HG03469 (cell line): ENCODE data around the gene RGS1.

Source experiments
- ATAC-seq: cut with Tn5 transposase; IDR thresholded peaks from one replicate; pipeline ENCODE4 v1.9.1; 2021; ENCODE audit warnings: mild to moderate bottlenecking, moderate library complexity, moderate number of reproducible peaks; ENCODE audit not compliant: unreplicated experiment

RGS1 gene, protein sequence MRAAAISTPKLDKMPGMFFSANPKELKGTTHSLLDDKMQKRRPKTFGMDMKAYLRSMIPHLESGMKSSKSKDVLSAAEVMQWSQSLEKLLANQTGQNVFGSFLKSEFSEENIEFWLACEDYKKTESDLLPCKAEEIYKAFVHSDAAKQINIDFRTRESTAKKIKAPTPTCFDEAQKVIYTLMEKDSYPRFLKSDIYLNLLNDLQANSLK

DNA sequence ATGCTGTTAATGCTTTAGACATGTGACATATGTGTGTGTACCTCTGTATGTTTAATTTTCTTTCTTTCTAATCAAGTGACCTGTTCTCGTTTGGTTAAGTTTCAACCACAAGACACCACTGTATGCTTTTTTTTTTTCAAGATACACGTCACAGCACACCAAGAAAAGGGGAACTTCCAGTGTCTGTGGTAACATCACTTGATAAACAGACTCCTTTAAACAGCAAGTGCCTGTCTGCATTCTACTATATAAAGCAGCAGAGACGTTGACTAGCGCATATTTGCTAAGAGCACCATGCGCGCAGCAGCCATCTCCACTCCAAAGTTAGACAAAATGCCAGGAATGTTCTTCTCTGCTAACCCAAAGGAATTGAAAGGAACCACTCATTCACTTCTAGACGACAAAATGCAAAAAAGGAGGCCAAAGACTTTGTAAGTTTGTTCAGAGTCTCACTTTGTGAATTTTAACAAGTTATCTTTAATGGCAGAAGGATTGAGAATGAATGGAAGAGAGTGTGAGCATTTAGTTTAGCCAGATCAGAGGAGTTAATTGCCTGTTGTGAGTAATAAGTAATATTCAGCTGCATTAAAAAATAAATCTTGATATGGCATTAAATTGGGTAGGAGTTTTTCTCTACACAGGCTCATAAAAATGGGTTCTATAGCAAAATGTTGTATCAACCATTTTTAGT, at the start of gene RGS1:
Gene RGS1, plus strand, starts transcription at position 275 of the 691 bp plus-strand sequence. Its CDS starts 20 bp downstream, at position 295.
- ATAC-seq = peak; percentile 80

DNA sequence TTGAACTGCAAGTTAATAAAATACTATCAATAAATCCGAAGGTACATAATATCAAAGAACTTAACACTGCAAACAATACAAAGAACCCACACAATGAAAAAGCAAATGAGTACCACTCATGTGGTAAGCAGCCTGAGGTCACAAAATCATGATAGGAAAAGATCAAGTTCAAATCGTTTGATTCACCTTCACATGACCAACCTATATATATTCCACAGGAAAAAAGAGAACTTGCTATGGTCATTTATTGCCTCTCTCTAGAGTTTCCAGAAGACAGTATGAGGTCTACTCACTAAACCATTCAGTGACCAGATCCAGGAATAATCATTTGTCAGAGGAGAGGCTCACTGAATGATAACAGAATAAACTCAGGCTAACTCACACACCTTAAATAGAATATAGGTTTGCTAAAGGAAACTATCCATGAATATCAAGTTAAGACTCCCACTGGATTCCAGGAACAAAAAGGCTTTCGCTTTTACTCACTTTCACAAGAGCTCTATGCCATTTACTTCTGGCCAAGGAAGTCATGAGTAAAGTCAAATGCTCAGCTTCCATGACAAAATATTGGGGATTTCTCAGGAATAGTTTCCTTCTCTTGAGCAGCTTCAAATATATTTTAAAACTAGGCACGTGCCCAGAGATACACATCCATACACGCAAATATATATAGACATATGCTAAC, 48.3 kb upstream of the RGS1 start:
- no peak for ATAC-seq

DNA sequence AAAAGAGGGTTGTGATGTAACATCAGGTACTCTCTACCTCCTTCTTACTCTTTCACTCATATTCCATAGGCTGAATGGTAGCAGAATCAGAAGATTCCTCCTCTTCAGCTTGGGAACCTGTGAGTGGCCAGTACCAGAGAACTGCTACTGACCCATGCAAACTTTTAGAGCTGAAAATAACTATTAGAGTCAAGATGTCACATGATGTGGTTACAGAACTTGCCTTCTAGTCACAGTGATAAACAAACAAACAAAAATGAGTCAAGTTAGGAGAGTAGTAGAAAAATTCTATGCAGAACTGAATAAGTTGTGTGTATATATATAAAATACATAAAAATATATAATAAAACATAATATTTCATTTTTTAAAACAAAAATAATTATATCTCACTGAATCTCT, 47.6 kb upstream of the RGS1 start:
- no peak for ATAC-seq

DNA sequence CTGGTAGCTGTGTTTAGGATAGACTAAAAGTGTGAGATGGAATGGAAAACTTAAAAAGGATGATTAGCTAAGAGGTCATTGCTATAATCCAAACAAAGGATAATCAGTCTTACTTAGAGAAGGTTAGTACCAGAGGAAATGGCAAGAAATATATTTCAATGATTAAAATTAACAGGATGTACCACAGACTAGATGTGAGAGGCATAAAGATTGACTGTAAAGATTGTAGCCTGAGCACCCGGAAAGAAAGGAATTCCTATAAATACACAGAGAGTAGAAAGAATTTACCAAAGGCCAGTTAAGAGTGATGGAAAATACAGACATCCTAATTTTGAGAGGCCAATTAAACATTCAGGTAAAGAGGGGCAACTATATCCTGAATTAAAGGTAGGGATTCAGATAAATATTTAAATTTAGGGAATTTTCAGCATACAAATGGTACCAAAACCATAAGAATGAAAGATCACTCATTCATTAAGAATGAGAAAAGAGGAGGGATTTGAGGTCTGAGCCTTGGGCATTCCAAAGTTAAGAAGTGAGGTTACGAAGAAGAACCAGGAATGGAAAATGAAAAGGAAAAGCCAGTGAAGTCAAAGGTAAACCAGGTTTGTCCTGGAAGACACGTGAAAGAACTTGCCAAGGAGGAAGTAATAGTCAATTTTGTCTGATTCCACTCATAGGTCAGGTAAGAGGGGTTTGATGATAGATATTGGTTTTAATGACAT, 46.4 kb upstream of the RGS1 start:
- no peak for ATAC-seq

GRCh38 chr1:192529811-192530210, 45.8 kb upstream of the RGS1 start:
- no peak for ATAC-seq

DNA sequence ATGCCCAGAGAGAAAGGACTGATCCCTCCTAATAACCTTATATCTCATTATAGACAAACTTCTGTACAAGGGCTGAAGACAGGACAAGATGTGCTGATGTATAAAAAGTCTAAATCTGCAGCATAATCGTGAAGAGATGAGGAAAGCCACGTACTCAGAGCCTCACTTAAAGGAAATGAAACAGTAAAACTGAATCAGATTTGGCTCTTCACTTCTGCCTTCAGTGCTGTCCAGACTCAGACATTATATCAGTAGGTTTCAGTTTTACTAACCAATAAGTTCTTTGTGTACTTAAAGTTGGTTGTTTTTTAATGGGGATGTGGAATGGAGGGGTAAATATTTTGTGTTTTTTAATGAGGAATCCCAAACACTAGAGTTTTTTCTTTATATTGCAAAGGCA, 45.3 kb upstream of the RGS1 start:
- ATAC-seq = peak; percentile 98

DNA sequence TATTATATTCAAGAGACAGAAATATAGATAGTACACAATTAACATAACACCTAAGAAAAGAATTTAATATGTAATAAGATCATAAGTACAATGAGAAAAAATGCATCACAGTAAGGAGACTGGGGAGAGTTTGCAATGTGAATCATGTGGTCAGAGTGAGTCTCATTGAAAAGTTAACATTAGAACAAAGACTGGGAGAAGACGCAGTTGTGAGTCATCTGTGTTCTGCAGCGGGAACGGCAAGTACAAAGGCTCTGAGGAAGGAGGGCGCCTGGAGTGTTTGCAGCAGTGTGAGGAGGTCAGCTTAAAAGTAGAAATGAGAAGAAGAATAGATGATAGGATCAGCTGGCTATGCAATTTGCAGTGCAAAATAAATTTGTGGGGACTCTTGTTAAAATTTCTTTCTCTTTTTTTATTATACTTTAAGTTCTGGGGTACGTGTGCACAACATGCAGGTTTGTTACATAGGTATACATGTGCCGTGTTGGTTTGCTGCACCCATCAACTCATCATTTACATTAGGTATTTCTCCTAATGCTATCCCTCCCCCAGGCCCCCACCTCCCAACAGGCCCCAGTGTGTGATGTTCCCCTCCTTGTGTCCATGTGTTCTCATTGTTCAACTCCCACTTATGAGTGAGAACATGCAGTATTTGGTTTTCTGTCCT, 44.4 kb upstream of the RGS1 start:
- peak; percentile 45 for ATAC-seq

DNA sequence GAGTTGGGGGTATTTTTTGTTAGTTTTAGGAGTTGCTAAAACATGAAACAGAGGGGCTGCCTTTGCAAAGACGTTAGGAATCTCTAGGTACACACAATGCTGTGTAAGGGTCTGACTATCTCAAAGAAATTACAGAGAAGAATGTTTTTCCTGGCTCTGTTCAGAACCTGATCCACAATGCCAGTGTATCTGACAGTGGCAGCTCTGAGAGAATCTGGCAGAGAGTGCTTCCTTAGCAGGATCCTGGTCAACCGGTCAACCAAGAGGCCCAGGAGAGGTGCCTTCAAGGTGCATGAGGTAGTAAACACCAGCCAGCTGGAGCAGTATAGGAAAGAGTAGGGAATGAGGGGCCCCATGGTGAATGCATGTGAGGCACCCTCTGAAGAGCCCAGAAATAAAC, 40.9 kb upstream of the RGS1 start:
- ATAC-seq = no peak

- ATAC-seq = no peak
These were observed 39.5 kb upstream of the RGS1 start for GRCh38 chr1:192535916-192536664.

- peak; percentile 87 for ATAC-seq
These were observed 36.9 kb upstream of the RGS1 start for GRCh38 chr1:192538407-192539296.

GRCh38 chr1:192539297-192540092, 36.1 kb upstream of the RGS1 start:
- no peak for ATAC-seq

GRCh38 chr1:192543445-192543844, 32.1 kb upstream of the RGS1 start:
- ATAC-seq = no peak

DNA sequence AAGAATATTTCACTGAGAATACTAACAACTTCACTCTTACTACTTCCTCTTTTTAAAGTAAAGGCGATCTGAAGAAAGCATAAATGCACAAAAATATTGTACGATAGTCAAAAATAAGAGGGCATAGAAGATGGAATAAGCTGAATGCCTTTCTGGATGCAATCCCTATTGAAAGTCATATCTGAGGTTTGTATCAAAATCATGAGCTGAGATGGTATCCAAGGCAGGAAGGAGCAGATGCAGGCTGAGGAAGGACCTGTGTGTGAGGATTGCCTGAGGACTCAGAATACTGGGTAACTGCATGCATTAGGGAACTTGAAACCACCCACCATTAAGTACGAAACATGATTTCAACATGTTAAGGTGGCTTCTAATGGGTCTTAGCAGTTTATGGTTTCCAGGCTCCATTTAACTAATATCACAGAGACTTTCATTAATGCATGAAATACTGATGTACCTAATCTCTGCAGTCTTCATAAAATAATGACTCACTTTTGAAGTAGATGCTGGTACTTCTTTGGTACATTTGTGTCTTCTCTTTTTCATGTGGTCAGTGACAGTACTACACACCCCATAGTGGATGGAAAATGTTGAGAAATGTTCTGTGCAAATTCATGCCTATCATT, 29.6 kb upstream of the RGS1 start:
- ATAC-seq = peak; percentile 41

GRCh38 chr1:192546596-192547190, 28.9 kb upstream of the RGS1 start:
- ATAC-seq = no peak

DNA sequence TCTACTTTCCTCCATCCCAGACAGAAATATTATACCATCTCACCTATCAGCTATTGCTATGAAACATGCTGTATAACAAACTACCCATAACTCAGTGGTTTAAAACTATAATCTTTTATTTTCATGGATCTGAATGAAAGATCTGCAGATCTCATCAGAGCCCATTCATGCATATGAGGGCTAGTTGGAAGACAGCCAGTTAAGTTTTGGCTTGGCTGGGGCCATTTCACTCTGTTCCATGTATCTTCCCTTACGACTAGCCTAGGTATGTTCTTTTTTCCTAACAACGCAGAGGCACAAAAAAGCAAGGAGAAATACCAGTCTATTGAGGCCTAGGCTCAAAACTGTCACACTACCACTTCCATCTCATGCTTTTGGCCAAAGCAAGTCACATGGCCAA, 28.1 kb upstream of the RGS1 start:
- ATAC-seq = no peak

GRCh38 chr1:192549937-192550336, 25.6 kb upstream of the RGS1 start:
- ATAC-seq = no peak

DNA sequence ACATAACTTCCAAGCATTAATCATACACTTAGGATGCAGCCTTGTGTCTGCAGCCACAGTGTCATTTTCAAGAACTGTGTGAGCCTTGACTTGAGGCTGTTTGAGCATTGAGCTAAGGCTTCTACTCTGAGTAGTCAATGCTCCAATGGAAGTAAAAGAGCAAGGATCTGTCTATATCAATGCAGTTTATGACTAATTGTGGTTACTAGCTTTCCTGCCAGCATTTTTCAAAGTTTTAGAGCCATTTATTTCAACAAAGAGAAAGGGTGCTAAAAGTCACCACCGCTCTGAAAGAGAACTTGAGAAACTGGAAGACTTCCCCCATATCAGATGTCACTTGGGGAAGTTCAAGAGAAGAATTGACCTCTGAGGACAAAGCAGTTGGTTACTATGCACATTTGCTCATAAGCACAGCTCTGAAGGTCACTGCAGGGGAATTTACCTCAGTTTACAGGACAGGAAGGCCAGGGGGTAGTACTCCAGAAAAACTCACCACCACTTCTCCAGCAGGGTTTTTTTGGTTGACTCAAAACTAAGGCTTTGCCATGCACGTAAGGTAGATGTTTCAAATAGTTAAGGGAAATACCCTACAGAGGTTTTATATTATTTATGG, 24.5 kb upstream of the RGS1 start:
- peak; percentile 39 for ATAC-seq
